ENCODE results near the gene ZDHHC14. TPM values are rescaled to one million over a fixed set of nuclear protein-coding genes. Genes with fewer than 3 reads are reported as not detected.

The ZDHHC14 gene
- total and polyA plus RNA-seq, 2 experiments from 2014 or later, result 3.0 to 7.4 TPM

DNA sequence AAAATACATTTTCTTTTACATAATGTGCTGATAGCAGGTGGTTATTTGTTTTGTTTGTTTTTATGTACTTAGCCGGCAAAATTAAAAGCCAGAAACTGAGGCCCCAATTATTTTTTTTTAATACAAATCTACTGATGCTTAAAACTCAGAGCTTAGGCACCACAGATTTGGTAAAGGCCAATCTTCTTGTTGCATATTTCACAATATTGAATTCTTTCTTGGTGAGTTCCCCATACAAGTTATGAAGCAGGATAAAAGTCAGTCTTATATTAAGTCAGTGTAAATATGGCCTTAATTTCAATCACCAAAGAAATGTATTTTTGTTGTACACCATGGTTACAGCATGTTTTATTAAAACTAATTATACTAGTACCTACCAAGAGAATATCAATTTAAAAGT, 16.3 kb upstream of the ZDHHC14 start (continued):
- TF ChIP-seq, protein P1, sequence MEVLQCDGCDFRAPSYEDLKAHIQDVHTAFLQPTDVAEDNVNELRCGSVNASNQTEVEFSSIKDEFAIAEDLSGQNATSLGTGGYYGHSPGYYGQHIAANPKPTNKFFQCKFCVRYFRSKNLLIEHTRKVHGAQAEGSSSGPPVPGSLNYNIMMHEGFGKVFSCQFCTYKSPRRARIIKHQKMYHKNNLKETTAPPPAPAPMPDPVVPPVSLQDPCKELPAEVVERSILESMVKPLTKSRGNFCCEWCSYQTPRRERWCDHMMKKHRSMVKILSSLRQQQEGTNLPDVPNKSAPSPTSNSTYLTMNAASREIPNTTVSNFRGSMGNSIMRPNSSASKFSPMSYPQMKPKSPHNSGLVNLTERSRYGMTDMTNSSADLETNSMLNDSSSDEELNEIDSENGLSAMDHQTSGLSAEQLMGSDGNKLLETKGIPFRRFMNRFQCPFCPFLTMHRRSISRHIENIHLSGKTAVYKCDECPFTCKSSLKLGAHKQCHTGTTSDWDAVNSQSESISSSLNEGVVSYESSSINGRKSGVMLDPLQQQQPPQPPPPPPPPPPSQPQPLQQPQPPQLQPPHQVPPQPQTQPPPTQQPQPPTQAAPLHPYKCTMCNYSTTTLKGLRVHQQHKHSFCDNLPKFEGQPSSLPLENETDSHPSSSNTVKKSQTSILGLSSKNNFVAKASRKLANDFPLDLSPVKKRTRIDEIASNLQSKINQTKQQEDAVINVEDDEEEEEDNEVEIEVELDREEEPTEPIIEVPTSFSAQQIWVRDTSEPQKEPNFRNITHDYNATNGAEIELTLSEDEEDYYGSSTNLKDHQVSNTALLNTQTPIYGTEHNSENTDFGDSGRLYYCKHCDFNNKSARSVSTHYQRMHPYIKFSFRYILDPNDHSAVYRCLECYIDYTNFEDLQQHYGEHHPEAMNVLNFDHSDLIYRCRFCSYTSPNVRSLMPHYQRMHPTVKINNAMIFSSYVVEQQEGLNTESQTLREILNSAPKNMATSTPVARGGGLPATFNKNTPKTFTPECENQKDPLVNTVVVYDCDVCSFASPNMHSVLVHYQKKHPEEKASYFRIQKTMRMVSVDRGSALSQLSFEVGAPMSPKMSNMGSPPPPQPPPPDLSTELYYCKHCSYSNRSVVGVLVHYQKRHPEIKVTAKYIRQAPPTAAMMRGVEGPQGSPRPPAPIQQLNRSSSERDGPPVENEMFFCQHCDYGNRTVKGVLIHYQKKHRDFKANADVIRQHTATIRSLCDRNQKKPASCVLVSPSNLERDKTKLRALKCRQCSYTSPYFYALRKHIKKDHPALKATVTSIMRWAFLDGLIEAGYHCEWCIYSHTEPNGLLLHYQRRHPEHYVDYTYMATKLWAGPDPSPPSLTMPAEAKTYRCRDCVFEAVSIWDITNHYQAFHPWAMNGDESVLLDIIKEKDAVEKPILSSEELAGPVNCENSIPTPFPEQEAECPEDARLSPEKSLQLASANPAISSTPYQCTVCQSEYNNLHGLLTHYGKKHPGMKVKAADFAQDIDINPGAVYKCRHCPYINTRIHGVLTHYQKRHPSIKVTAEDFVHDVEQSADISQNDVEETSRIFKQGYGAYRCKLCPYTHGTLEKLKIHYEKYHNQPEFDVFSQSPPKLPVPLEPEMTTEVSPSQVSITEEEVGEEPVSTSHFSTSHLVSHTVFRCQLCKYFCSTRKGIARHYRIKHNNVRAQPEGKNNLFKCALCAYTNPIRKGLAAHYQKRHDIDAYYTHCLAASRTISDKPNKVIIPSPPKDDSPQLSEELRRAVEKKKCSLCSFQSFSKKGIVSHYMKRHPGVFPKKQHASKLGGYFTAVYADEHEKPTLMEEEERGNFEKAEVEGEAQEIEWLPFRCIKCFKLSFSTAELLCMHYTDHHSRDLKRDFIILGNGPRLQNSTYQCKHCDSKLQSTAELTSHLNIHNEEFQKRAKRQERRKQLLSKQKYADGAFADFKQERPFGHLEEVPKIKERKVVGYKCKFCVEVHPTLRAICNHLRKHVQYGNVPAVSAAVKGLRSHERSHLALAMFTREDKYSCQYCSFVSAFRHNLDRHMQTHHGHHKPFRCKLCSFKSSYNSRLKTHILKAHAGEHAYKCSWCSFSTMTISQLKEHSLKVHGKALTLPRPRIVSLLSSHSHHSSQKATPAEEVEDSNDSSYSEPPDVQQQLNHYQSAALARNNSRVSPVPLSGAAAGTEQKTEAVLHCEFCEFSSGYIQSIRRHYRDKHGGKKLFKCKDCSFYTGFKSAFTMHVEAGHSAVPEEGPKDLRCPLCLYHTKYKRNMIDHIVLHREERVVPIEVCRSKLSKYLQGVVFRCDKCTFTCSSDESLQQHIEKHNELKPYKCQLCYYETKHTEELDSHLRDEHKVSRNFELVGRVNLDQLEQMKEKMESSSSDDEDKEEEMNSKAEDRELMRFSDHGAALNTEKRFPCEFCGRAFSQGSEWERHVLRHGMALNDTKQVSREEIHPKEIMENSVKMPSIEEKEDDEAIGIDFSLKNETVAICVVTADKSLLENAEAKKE (CRISPR knock-in tag; IDR thresholded peaks at IDR 0.05), result no peak

DNA sequence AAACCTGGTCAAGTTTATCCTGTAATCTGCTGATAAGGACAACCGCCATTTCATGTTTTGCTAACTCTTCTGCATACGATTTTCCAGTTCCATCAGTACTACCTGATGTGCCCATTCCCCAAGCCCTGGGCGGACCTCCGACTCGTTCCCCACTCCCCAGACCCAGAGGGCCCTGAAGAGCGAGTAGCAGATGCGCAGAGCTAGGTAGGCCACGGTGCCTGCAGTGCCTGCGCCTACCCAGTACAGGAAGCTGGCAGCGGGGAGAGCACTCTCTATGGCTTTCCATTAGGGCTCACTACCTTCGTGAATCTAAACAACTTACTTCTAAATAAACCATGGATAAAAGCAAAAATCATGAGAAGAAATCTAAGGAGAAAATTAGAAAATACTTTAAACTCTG, 14.3 kb upstream of the ZDHHC14 start:
- DNase-seq (ENCODE audit: low spot score), result no peak
- ATAC-seq, result peak; percentile 78

DNA sequence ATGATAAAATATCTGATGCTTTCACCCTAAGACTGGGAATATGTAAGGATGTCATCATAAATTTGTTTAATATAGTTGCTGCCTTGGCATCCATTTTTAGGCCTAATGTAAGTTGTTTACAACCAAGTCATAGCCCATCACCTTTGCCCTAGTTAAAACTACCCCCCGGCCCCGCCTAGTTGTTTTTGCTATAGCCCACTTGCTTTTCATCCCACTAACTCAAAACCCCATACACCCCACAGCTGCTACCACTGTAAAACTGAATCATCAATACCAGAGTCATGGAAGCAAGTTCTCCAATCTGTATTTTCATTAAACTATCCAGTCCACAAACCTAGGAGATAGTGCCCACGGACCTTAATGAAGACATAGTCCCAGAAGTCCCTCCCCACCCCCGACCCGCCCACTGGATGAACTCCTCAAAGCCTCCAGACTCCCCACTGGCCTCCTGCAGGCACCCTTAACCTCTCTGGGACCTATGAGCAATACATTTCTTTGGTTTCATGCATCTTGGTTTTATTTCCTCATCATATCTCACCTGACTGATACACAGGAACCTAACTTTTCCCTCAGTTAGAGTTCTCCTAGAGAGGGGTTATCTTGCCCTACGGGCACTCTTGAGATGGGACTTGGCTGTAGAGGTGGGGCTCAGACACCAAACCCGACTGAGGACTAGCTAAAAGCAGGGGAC, 12.5 kb upstream of the ZDHHC14 start:
- ATAC-seq (no peak), DNase-seq (ENCODE audit: low spot score) (no peak)
- Histone ChIP-seq H3K27me3 (ENCODE audit: insufficient read depth) (no peaks in the 10 kb centered on the region), H3K4me1 (ENCODE audit: insufficient read depth) (no peaks in the 10 kb centered on the region), H3K4me2 (no peak overlapping the region), H4K20me1 (replicated peaks; ENCODE audit: insufficient read depth) (no peaks in the 10 kb centered on the region; the same call in 1 of the 2 replicates), H3K9me2 (ENCODE audit: insufficient read depth) (no peaks in the 10 kb centered on the region), H3K27ac (ENCODE audit: low read depth) (no peak overlapping the region), H3F3A (replicated peaks; ENCODE audit: low read depth) (no peaks in the 10 kb centered on the region), H2AFZ (no peak overlapping the region), H3K36me3 (ENCODE audit: insufficient read depth) (no peaks in the 10 kb centered on the region), H3K4me3 (no peak overlapping the region), H3K79me2 (replicated peaks; ENCODE audit: insufficient read depth) (no peaks in the 10 kb centered on the region)
- H3K4me1 Mint-ChIP-seq, result no peaks in the 10 kb centered on the region
- no peak overlapping the region for H3K27ac Mint-ChIP-seq
- H3K9me3 Mint-ChIP-seq, result no peaks in the 10 kb centered on the region
- no peaks in the 10 kb centered on the region for H3K36me3 Mint-ChIP-seq (ENCODE audit: low read depth)
- no peak overlapping the region for H3K4me3 Mint-ChIP-seq
- H3K27me3 Mint-ChIP-seq (ENCODE audit: insufficient read depth, low read depth, poor library complexity), result no peaks in the 10 kb centered on the region
- TF ChIP-seq EZH2phosphoT487 (IDR thresholded peaks at IDR 0.05; ENCODE audit: unreplicated experiment) (no peak), JUNB (IDR thresholded peaks at IDR 0.05; ENCODE audit: unreplicated experiment) (no peak), ZNF331 (CRISPR knock-in tag; IDR thresholded peaks at IDR 0.05; ENCODE audit: low read depth) (no peak)

More for the DNA sequence above, 14.3 kb upstream of the ZDHHC14 start:
- no peaks in the 10 kb centered on the region for H3K36me3 ChIP-seq (ENCODE audit: insufficient read depth)
- no peaks in the 10 kb centered on the region for H3K4me1 Mint-ChIP-seq
- H3K9me3 Mint-ChIP-seq, result no peaks in the 10 kb centered on the region
- no peaks in the 10 kb centered on the region for H3K27me3 Mint-ChIP-seq (ENCODE audit: insufficient read depth, low read depth, poor library complexity)
- H3K4me3 Mint-ChIP-seq, result no peak overlapping the region
- no peaks in the 10 kb centered on the region for H3K79me2 ChIP-seq (replicated peaks; ENCODE audit: insufficient read depth)
- no peak overlapping the region for H3K27ac Mint-ChIP-seq
- H3K4me3 ChIP-seq, result no peak overlapping the region
- H3K27ac ChIP-seq (ENCODE audit: low read depth), result no peak overlapping the region
- H3K4me1 ChIP-seq (ENCODE audit: insufficient read depth), result no peaks in the 10 kb centered on the region
- no peak overlapping the region; the same call in 1 of the 2 replicates for H2AFZ ChIP-seq
- no peaks in the 10 kb centered on the region for H3F3A ChIP-seq (replicated peaks; ENCODE audit: low read depth)
- no peak overlapping the region for H3K4me2 ChIP-seq
- H3K27me3 ChIP-seq (ENCODE audit: insufficient read depth), result no peaks in the 10 kb centered on the region
- no peak for TF ChIP-seq POLR2AphosphoS5 (IDR thresholded peaks at IDR 0.05; ENCODE audit: low read depth)
- TF ChIP-seq NANOG (IDR thresholded peaks at IDR 0.05; ENCODE audit: borderline replicate concordance), result no peak
- H3K36me3 Mint-ChIP-seq (ENCODE audit: low read depth), result no peaks in the 10 kb centered on the region
- H3K9me2 ChIP-seq (ENCODE audit: insufficient read depth), result no peaks in the 10 kb centered on the region
- H4K20me1 ChIP-seq (replicated peaks; ENCODE audit: insufficient read depth), result no peaks in the 10 kb centered on the region; the same call in 1 of the 2 replicates
